HepG2 (cell line): ENCODE data around the gene ZNF488. TPM values are rescaled to one million over a fixed set of nuclear protein-coding genes. Genes with fewer than 3 reads are reported as not detected.

ENCODE experiments used
- ATAC-seq: fragments of 200-7000 bp; cut with Tn5 transposase; 3 replicates; pipeline ENCODE4 v1.9.1; 2020; ENCODE audit warnings: mild to moderate bottlenecking, moderate library complexity
- BruUV-seq: library from RNA; stranded (reverse); fragments of 400-500 nt; replicated peaks from 2 replicates; lab custom pipeline; 2021; lab: Mats Ljungman, UMichigan
- CTCF ChIA-PET: fragments of 300-600 bp; formaldehyde crosslinking; extraction: SDS; loops from one replicate; lab custom pipeline; 2021; ENCODE audit warnings: low total read pairs, inconsistent platforms, low intra/inter-chr PET ratio; lab: Yijun Ruan, JAX
- POLR2A ChIA-PET: fragments of 350-600 bp; sonication (Branson Sonifier 250); formaldehyde crosslinking; loops from one replicate; lab custom pipeline; 2020; ENCODE audit warnings: antibody characterized with exemption, inconsistent platforms; lab: Yijun Ruan, JAX
- DNase-seq: peaks from one replicate; pipeline ENCODE4 v3.0.0-alpha.2; 2015; ENCODE audit warnings: low spot score
- FAIRE-seq: peaks from 3 replicates; lab custom pipeline; 2011; peaks lifted over from hg19 to GRCh38; lab: Jason Lieb, UNC
- H2AFZ ChIP-seq: one replicate; pipeline ENCODE4 v1.6.1; 2011; ENCODE audit warnings: low read length, inconsistent platforms
- H3K27ac ChIP-seq: fragments of 300-600 bp; 3 replicates; pipeline ENCODE4 v1.8.0; 2011; ENCODE audit warnings: mixed run types, mild to moderate bottlenecking, mixed read lengths, low read length, inconsistent platforms; ENCODE audit not compliant: insufficient read depth; ENCODE audit errors: extremely low read length
- H3K27me3 ChIP-seq, 2 experiments: fragments of 200-600 bp in 1 of 2; 2 replicates in 1 of 2; 3 replicates in 1 of 2; pipeline versions ENCODE4 v1.6.0 to v1.8.0; 2011; ENCODE audit warnings: low read length in 2 of 2, mild to moderate bottlenecking in 2 of 2, moderate library complexity in 2 of 2, inconsistent platforms in 1 of 2; ENCODE audit not compliant: insufficient read depth in 2 of 2, control insufficient read depth in 1 of 2
- H3K36me3 ChIP-seq, 2 experiments: fragments of 200-600 bp in 1 of 2; replicated peaks in 1 of 2; 2 replicates in 1 of 2; 3 replicates in 1 of 2; pipeline versions ENCODE4 v1.5.1 to v1.8.0; 2011; ENCODE audit warnings: low read length in 2 of 2, inconsistent platforms in 1 of 2; ENCODE audit not compliant: insufficient read depth in 2 of 2, control insufficient read depth in 1 of 2
- H3K4me1 ChIP-seq: 2 replicates; pipeline ENCODE4 v1.5.1; 2012; ENCODE audit warnings: low read length, inconsistent platforms; ENCODE audit not compliant: insufficient read depth
- H3K4me2 ChIP-seq: 2 replicates; pipeline ENCODE4 v1.6.0; 2011; ENCODE audit warnings: low read depth, low read length, inconsistent platforms
- H3K4me3 ChIP-seq, 3 experiments: fragments of 200-600 bp in 1 of 3; sonication (generic), shearing (Covaris generic) in 1 of 3; replicated peaks in 1 of 3; 2 replicates each; pipeline ENCODE4 v1.5.1; 2011 to 2016; ENCODE audit warnings: low read length in 3 of 3, inconsistent platforms in 2 of 3, low read depth in 2 of 3, mild to moderate bottlenecking in 2 of 3, control low read depth in 1 of 3, mixed read lengths in 1 of 3; ENCODE audit not compliant: insufficient read depth in 1 of 3
- H3K79me2 ChIP-seq: one replicate; pipeline ENCODE4 v1.6.1; 2011; ENCODE audit warnings: low read length, inconsistent platforms; ENCODE audit not compliant: insufficient read depth
- H3K9ac ChIP-seq: 2 replicates; pipeline ENCODE4 v1.6.0; 2011; ENCODE audit warnings: mild to moderate bottlenecking, low read depth, low read length, inconsistent platforms; ENCODE audit not compliant: insufficient read depth
- H3K9me3 ChIP-seq: 2 replicates; pipeline ENCODE4 v1.5.1; 2012; ENCODE audit warnings: mild to moderate bottlenecking, low read length
- H4K20me1 ChIP-seq: 2 replicates; pipeline ENCODE4 v1.6.0; 2011; ENCODE audit warnings: inconsistent platforms, mild to moderate bottlenecking, low read length, moderate library complexity; ENCODE audit not compliant: insufficient read depth
- FOXK2 ChIP-seq: fragments of 450-650 bp; IDR thresholded peaks from 2 replicates; pipeline ENCODE4 v1.6.1; 2016
- KAT2B ChIP-seq: fragments of 150-350 bp; IDR thresholded peaks from 2 replicates; pipeline ENCODE4 v1.6.1; 2014; ENCODE audit warnings: low read depth, low read length, borderline replicate concordance
- MXD4 ChIP-seq: IDR thresholded peaks from 2 replicates; pipeline ENCODE4 v1.6.1; 2016; ENCODE audit warnings: mild to moderate bottlenecking, missing biosample characterization, missing genetic modification reagents
- NFE2 ChIP-seq: sonication (generic); formaldehyde crosslinking; IDR thresholded peaks from 2 replicates; pipeline ENCODE4 v1.4.0; 2020; ENCODE audit warnings: missing genetic modification reagents
- ZBTB20 ChIP-seq: sonication (generic); formaldehyde crosslinking; IDR thresholded peaks from 2 replicates; pipeline ENCODE4 v1.8.1; 2023; ENCODE audit warnings: missing genetic modification reagents, low read depth, mild to moderate bottlenecking, borderline replicate concordance
- ZNF101 ChIP-seq: sonication (generic); formaldehyde crosslinking; IDR thresholded peaks from 2 replicates; pipeline ENCODE4 v1.4.0; 2020; ENCODE audit warnings: mild to moderate bottlenecking, low read depth, missing genetic modification reagents, borderline replicate concordance
- ZNF350 ChIP-seq: sonication (generic); formaldehyde crosslinking; IDR thresholded peaks from 2 replicates; pipeline ENCODE4 v1.4.0; 2020; ENCODE audit warnings: mild to moderate bottlenecking, low read depth, missing genetic modification reagents, borderline replicate concordance
- ZNF562 ChIP-seq: sonication (generic); formaldehyde crosslinking; IDR thresholded peaks from 2 replicates; pipeline ENCODE4 v1.8.0; 2022; ENCODE audit warnings: missing genetic modification reagents, borderline replicate concordance
- ZNF616 ChIP-seq: sonication (generic); formaldehyde crosslinking; IDR thresholded peaks from 2 replicates; pipeline ENCODE4 v1.5.0; 2020; ENCODE audit warnings: low read depth, mild to moderate bottlenecking, missing genetic modification reagents
- WGBS: methylation state at CpG from one replicate; pipeline ENCODE4 v1.1.6; 2017; ENCODE audit warnings: low lambda C conversion rate; 5-methylcytosine and 5-hydroxymethylcytosine counted together
- in situ Hi-C: cut with HindIII; loops from 2 replicates; pipeline ENCODE4 v1.10.0; 2017; ENCODE audit warnings: low pct_unique_long_range_greater_than_20kb; ENCODE audit not compliant: extremely low pct_ligation_motif_present
- intact Hi-C: fragments of 100-400 bp; cut with micrococcal nuclease; formaldehyde crosslinking; loops from one replicate; pipeline ENCODE4 v1.10.0; 2022; ENCODE audit not compliant: unreplicated experiment
- polyA plus RNA-seq, 8 experiments: library from polyadenylated mRNA; depleted of rRNA in 3 of 8; stranded (reverse) in 7 of 8; unstranded in 1 of 8; fragments of >200 nt; fragmentation: Illumina TruSeq in 4 of 8; extraction: Trizol in 4 of 8; gene quantifications; 2 replicates each; pipeline versions ENCODE4 v1.2.1 to v1.2.3, GENCODE V29; 2011 to 2016; ENCODE audit warnings: low read depth in 4 of 8, missing spikeins in 1 of 8, mixed read lengths in 1 of 8; ENCODE audit not compliant: insufficient read depth in 1 of 8
- total RNA-seq, 5 experiments: library from RNA; depleted of rRNA; stranded (reverse); fragments of >200 nt; fragmentation: Illumina TruSeq; extraction: Trizol; gene quantifications; 2 replicates each; pipeline ENCODE4 v1.2.3, GENCODE V29; 2016; ENCODE audit warnings: low read depth in 1 of 5
- TF ChIP-seq, protein P1 (sequence below): IDR thresholded peaks from 2 replicates; pipeline ENCODE4 v1.6.1; 2016; ENCODE audit warnings: low read depth, missing genetic modification reagents, missing compliant biosample characterization

Gene ZNF488
- total and polyA plus RNA-seq, 2 of the 13 experiments (the other 11 are each of a cell fraction or from before 2014, with no cell fraction given) = 0.13 to 0.15 TPM

DNA sequence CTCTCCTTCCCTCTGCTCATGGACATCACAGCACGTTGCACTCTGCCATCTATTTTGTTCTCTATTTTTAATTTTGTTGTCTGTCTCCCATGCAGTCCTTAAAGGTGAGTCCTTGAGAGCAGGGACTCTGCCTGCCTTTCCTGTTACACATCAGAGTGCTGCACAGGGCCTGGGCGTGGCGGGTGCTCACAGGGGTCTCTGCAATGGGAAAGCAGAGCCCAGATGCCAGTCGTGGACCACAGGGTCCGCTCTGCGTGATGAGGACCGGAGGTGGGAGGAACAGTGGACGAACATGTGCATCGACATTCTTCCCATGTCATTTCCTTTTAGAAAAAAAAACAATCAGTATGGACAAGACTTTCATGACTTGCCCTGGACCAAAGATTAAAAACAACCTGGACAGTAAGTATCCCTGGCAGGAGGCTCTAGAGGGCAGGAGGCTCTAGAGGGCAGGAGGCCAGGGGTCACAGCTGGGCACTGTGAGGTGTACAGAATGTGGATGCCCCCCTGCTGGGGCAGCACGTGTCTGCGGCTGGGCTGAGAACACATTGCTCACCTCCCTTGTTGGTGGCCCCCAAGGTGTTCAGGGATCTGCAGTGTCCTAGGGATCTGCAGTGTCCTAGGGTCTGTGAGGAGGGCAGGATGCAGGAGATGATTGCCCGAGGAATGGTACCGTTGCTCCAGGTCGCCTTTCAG lies 29.6 kb upstream of the ZNF488 start:
- no peak overlapping the region for H3K9ac ChIP-seq
- H3K36me3 ChIP-seq = no peaks in the 10 kb centered on the region
- H3K4me1 ChIP-seq = peaks cover 8% of the 10 kb centered on the region; the same call in 1 of the 2 replicates
- no peaks in the 10 kb centered on the region for H3K9me3 ChIP-seq
- TF ChIP-seq, protein P1, sequence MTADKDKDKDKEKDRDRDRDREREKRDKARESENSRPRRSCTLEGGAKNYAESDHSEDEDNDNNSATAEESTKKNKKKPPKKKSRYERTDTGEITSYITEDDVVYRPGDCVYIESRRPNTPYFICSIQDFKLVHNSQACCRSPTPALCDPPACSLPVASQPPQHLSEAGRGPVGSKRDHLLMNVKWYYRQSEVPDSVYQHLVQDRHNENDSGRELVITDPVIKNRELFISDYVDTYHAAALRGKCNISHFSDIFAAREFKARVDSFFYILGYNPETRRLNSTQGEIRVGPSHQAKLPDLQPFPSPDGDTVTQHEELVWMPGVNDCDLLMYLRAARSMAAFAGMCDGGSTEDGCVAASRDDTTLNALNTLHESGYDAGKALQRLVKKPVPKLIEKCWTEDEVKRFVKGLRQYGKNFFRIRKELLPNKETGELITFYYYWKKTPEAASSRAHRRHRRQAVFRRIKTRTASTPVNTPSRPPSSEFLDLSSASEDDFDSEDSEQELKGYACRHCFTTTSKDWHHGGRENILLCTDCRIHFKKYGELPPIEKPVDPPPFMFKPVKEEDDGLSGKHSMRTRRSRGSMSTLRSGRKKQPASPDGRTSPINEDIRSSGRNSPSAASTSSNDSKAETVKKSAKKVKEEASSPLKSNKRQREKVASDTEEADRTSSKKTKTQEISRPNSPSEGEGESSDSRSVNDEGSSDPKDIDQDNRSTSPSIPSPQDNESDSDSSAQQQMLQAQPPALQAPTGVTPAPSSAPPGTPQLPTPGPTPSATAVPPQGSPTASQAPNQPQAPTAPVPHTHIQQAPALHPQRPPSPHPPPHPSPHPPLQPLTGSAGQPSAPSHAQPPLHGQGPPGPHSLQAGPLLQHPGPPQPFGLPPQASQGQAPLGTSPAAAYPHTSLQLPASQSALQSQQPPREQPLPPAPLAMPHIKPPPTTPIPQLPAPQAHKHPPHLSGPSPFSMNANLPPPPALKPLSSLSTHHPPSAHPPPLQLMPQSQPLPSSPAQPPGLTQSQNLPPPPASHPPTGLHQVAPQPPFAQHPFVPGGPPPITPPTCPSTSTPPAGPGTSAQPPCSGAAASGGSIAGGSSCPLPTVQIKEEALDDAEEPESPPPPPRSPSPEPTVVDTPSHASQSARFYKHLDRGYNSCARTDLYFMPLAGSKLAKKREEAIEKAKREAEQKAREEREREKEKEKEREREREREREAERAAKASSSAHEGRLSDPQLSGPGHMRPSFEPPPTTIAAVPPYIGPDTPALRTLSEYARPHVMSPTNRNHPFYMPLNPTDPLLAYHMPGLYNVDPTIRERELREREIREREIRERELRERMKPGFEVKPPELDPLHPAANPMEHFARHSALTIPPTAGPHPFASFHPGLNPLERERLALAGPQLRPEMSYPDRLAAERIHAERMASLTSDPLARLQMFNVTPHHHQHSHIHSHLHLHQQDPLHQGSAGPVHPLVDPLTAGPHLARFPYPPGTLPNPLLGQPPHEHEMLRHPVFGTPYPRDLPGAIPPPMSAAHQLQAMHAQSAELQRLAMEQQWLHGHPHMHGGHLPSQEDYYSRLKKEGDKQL (CRISPR knock-in tag) = no peak
- TF ChIP-seq ZNF101 (CRISPR knock-in tag) (no peak), ZBTB20 (CRISPR knock-in tag) (no peak), KAT2B (no peak), ZNF616 (no peak), ZNF350 (CRISPR knock-in tag) (no peak), MXD4 (no peak), ZNF562 (CRISPR knock-in tag) (no peak), NFE2 (CRISPR knock-in tag) (no peak), FOXK2 (no peak)
- TF ChIP-seq, all 625 proteins: peak for 0
- Histone ChIP-seq H4K20me1 (no peaks in the 10 kb centered on the region), H3K79me2 (no peaks in the 10 kb centered on the region), H3K27ac (no peak overlapping the region), H2AFZ (no peak overlapping the region), H3K4me3 (no peak overlapping the region), H3K4me2 (no peak overlapping the region), H3K27me3 (peaks cover 0 to 10% of the 10 kb centered on the region in 2 experiments; a peak in 1 of 5 replicates)
- no peak for DNase-seq
- 40% methylated on average over 12 of the region's 14 CpGs for WGBS
- ChIA-PET CTCF (no interaction called here), POLR2A (no interaction called here)
- BruUV-seq = no TSS peak
- in situ Hi-C loops = no loop called here
- intact Hi-C loops = no loop called here
- FAIRE-seq = no peak
- ATAC-seq = no peak
